ENCODE results near the gene EYS. TPM values are rescaled to one million over a fixed set of nuclear protein-coding genes. Genes with fewer than 3 reads are reported as not detected.
"Not testable (repeated sequence)": the region's sequence is repeated elsewhere in the genome, so short reads cannot be mapped to it uniquely, and the experiment has no call there.

Gene EYS
- total RNA-seq, 1 donor from 2014 or later: not detected

GRCh38 chr6:63803371-63803770 lies 1903.7 kb downstream of the EYS start:
- intact Hi-C loops (cut with micrococcal nuclease): no loop called here

GRCh38 chr6:63802606-63803206 lies 1904.3 kb downstream of the EYS start:
- intact Hi-C loops (cut with micrococcal nuclease): no loop called here

- intact Hi-C loops (cut with micrococcal nuclease): not testable (repeated sequence)
Measured at GRCh38 chr6:63800386-63800785, 1906.6 kb downstream of the EYS start.

GRCh38 chr6:63799813-63800212 lies 1907.2 kb downstream of the EYS start:
- intact Hi-C loops (cut with micrococcal nuclease): no loop called here

GRCh38 chr6:63799313-63799712 lies 1907.7 kb downstream of the EYS start:
- intact Hi-C loops (cut with micrococcal nuclease): no loop called here

GRCh38 chr6:63798378-63798777 lies 1908.6 kb downstream of the EYS start:
- intact Hi-C loops (cut with micrococcal nuclease): no loop called here

- intact Hi-C loops (cut with micrococcal nuclease): no loop called here
Measured at GRCh38 chr6:63797721-63798120, 1909.3 kb downstream of the EYS start.

- intact Hi-C loops (cut with micrococcal nuclease): no loop called here
Measured at GRCh38 chr6:63795826-63796225, 1911.2 kb downstream of the EYS start.

- intact Hi-C loops (cut with micrococcal nuclease): no loop called here
Measured at GRCh38 chr6:63795006-63795405, 1912.0 kb downstream of the EYS start.

GRCh38 chr6:63793465-63794137 lies 1913.4 kb downstream of the EYS start:
- intact Hi-C loops (cut with micrococcal nuclease): no loop called here

GRCh38 chr6:63792736-63793464 lies 1914.1 kb downstream of the EYS start:
- intact Hi-C loops (cut with micrococcal nuclease): no loop called here

- intact Hi-C loops (cut with micrococcal nuclease): no loop called here
Measured at GRCh38 chr6:63790334-63790733, 1916.7 kb downstream of the EYS start.

GRCh38 chr6:63789699-63790098 lies 1917.3 kb downstream of the EYS start:
- intact Hi-C loops (cut with micrococcal nuclease): no loop called here

- intact Hi-C loops (cut with micrococcal nuclease): no loop called here
Measured at GRCh38 chr6:63788569-63788968, 1918.5 kb downstream of the EYS start.

- intact Hi-C loops (cut with micrococcal nuclease): no loop called here
Measured at GRCh38 chr6:63787021-63787420, 1920.0 kb downstream of the EYS start.

- intact Hi-C loops (cut with micrococcal nuclease): no loop called here
Measured at GRCh38 chr6:63785006-63785405, 1922.0 kb downstream of the EYS start.

GRCh38 chr6:63783096-63783495 lies 1923.9 kb downstream of the EYS start:
- intact Hi-C loops (cut with micrococcal nuclease): no loop called here

GRCh38 chr6:63774961-63775360 lies 1932.1 kb downstream of the EYS start:
- intact Hi-C loops (cut with micrococcal nuclease): no loop called here

- intact Hi-C loops (cut with micrococcal nuclease): no loop called here
Measured at GRCh38 chr6:63773200-63773599, 1933.8 kb downstream of the EYS start.

- intact Hi-C loops (cut with micrococcal nuclease): no loop called here
Measured at GRCh38 chr6:63765828-63766227, 1941.2 kb downstream of the EYS start.

GRCh38 chr6:63764318-63764916 lies 1942.6 kb downstream of the EYS start:
- intact Hi-C loops (cut with micrococcal nuclease): loop anchor here (1.0 kb wide), 2 partner anchors 166 to 412 kb away; no protein-coding TSS in a partner anchor

- intact Hi-C loops (cut with micrococcal nuclease): no loop called here
Measured at GRCh38 chr6:63760199-63760598, 1946.8 kb downstream of the EYS start.
